ENCODE results near the gene ARHGEF37. TPM values are rescaled to one million over a fixed set of nuclear protein-coding genes. Genes with fewer than 3 reads are reported as not detected.

Gene ARHGEF37
- total and polyA plus RNA-seq, 9 of the 15 experiments (the other 6 are each of a cell fraction or from before 2014, with no cell fraction given): 0.01 to 0.27 (median 0.05) TPM

- POLR2A ChIA-PET: interaction anchor here (1.1 kb wide), 1 partner anchor 19 kb away, joined by 3 read pairs; no protein-coding TSS in a partner anchor
- H3K9me3 ChIP-seq (replicated peaks; ENCODE audit: control insufficient read depth, insufficient read depth, low read depth, low read length): no peaks in the 10 kb centered on the region
- DNase-seq (ENCODE audit: extremely low read depth in 1 of 4, low spot score in 3 of 4): no peak
- H3K4me3 ChIP-seq: no peak overlapping the region
- intact Hi-C loops (cut with micrococcal nuclease): no loop called here
- H3K4me2 ChIP-seq (ENCODE audit: insufficient read depth, low read length): no peak overlapping the region
- H3K27ac ChIP-seq (ENCODE audit: extremely low read depth, low read depth, low read length): no peak overlapping the region
- no peak overlapping the region for H2AFZ ChIP-seq (ENCODE audit: low read depth, low read length)
- 77% methylated on average over 4 of the region's 5 CpGs for WGBS (ENCODE audit: insufficient coverage, low coverage, missing lambda C conversion rate)
- no peaks in the 10 kb centered on the region for H4K20me1 ChIP-seq (replicated peaks; ENCODE audit: control insufficient read depth, insufficient read depth, low read length)
- peaks cover 26% of the 10 kb centered on the region in 2 experiments for H3K4me1 ChIP-seq (replicated peaks in 1 of 2; ENCODE audit: control insufficient read depth in 2 of 2, insufficient read depth in 2 of 2, low read length in 2 of 2)
- no peak for ATAC-seq
- FAIRE-seq: no peak
- BruUV-seq (replicated peaks): no TSS peak
- in situ Hi-C loops (cut with MboI): no loop called here
- no peak overlapping the region for H3K9ac ChIP-seq (ENCODE audit: insufficient read depth in 1 of 2, low read depth in 2 of 2, low read length in 2 of 2)
- H3K27me3 ChIP-seq (ENCODE audit: control insufficient read depth in 2 of 2, insufficient read depth in 2 of 2, low read length in 2 of 2): no peaks in the 10 kb centered on the region
- TF ChIP-seq MEF2A (IDR thresholded peaks at IDR 0.05; ENCODE audit: control insufficient read depth, low read depth, low read length) (no peak), EP300 (IDR thresholded peaks at IDR 0.05; ENCODE audit: low read length) (no peak), ZNF282 (CRISPR knock-in tag; IDR thresholded peaks at IDR 0.05) (no peak), ZBTB43 (CRISPR knock-in tag; IDR thresholded peaks at IDR 0.05) (no peak)
- H3K79me2 ChIP-seq (ENCODE audit: control insufficient read depth, insufficient read depth, low read length): no peaks in the 10 kb centered on the region
- H3K36me3 ChIP-seq (ENCODE audit: control insufficient read depth, insufficient read depth, low read length): no peaks in the 10 kb centered on the region
- H3K9me1 ChIP-seq (ENCODE audit: control insufficient read depth, insufficient read depth, low read length): no peaks in the 10 kb centered on the region
- CTCF ChIA-PET (ENCODE audit: low intra/inter-chr PET ratio): no interaction called here
Measured at GRCh38 chr5:149629421-149629820, 48.1 kb downstream of the ARHGEF37 start.

GRCh38 chr5:149630337-149630736, 49.0 kb downstream of the ARHGEF37 start:
- TF ChIP-seq PYGO2 (tag; IDR thresholded peaks at IDR 0.05): no peak
- TF ChIP-seq SRSF7 (optimal IDR thresholded peaks at IDR 0.05; ENCODE audit: low read depth, low read length): no peak
- 55% methylated on average over 7 of the region's 8 CpGs for WGBS (ENCODE audit: insufficient coverage, low coverage, missing lambda C conversion rate)

More at GRCh38 chr5:149630337-149630736, 49.0 kb downstream of the ARHGEF37 start:
- no peak overlapping the region for H3K27ac ChIP-seq (ENCODE audit: extremely low read depth, low read depth, low read length)
- BruUV-seq (replicated peaks): no TSS peak
- H3K27me3 ChIP-seq (ENCODE audit: control insufficient read depth in 2 of 2, insufficient read depth in 2 of 2, low read length in 2 of 2): no peaks in the 10 kb centered on the region
- H3K4me3 ChIP-seq: no peak overlapping the region
- H3K9me3 ChIP-seq (replicated peaks; ENCODE audit: control insufficient read depth, insufficient read depth, low read depth, low read length): no peaks in the 10 kb centered on the region
- ATAC-seq (no peak), FAIRE-seq (no peak), DNase-seq (ENCODE audit: extremely low read depth in 1 of 4, low spot score in 3 of 4) (no peak)
- ChIA-PET CTCF (ENCODE audit: low intra/inter-chr PET ratio) (no interaction called here), POLR2A (interaction anchor here (1.1 kb wide), 1 partner anchor 20 kb away, joined by 3 read pairs; no protein-coding TSS in a partner anchor)
- intact Hi-C loops (cut with micrococcal nuclease): no loop called here
- no peak overlapping the region for H2AFZ ChIP-seq (ENCODE audit: low read depth, low read length)
- H3K79me2 ChIP-seq (ENCODE audit: control insufficient read depth, insufficient read depth, low read length): no peaks in the 10 kb centered on the region
- no peaks in the 10 kb centered on the region for H3K9me1 ChIP-seq (ENCODE audit: control insufficient read depth, insufficient read depth, low read length)
- in situ Hi-C loops (cut with MboI): loop anchor here (10.0 kb wide), 1 partner anchor 584 kb away; no protein-coding TSS in a partner anchor
- peaks cover 25 to 26% of the 10 kb centered on the region in 2 experiments for H3K4me1 ChIP-seq (replicated peaks in 1 of 2; ENCODE audit: control insufficient read depth in 2 of 2, insufficient read depth in 2 of 2, low read length in 2 of 2)
- no peak overlapping the region for H3K4me2 ChIP-seq (ENCODE audit: insufficient read depth, low read length)
- H4K20me1 ChIP-seq (replicated peaks; ENCODE audit: control insufficient read depth, insufficient read depth, low read length): no peaks in the 10 kb centered on the region
- no peaks in the 10 kb centered on the region for H3K36me3 ChIP-seq (ENCODE audit: control insufficient read depth, insufficient read depth, low read length)
- peak overlapping the region in 1 of 2 experiments; percentile 39; a peak in 1 of 4 replicates for H3K9ac ChIP-seq (ENCODE audit: insufficient read depth in 1 of 2, low read depth in 2 of 2, low read length in 2 of 2)

Data from K562 (cell line).